SK-N-SH treated with all-trans-retinoic acid at 6 μM for 48 hours (cell line): ENCODE measurements around the gene LHFPL6.

Experiments used
- ATAC-seq: fragments of 200-7000 bp; cut with Tn5 transposase; 3 replicates; pipeline ENCODE4 v1.9.1; 2020; ENCODE audit warnings: mild to moderate bottlenecking, moderate library complexity
- ARNTL ChIP-seq: fragments of 450-650 bp; formaldehyde crosslinking; IDR thresholded peaks from 2 replicates; pipeline ENCODE4 v1.5.0; 2020; ENCODE audit warnings: low read depth, mild to moderate bottlenecking, moderate library complexity, borderline replicate concordance
- BACH2 ChIP-seq: fragments of 250-450 bp; sonication (Bioruptor Pico); IDR thresholded peaks from 2 replicates; pipeline ENCODE4 v1.9.0; 2021; ENCODE audit warnings: mild to moderate bottlenecking, borderline replicate concordance
- CREB5 ChIP-seq: fragments of 250-450 bp; sonication (Bioruptor Pico); IDR thresholded peaks from 2 replicates; pipeline ENCODE4 v1.5.1; 2020; ENCODE audit warnings: low read depth, mild to moderate bottlenecking, moderate library complexity
- CSRNP3 ChIP-seq: fragments of 250-450 bp; sonication (Bioruptor Pico); IDR thresholded peaks from 2 replicates; pipeline ENCODE4 v1.5.1; 2021; ENCODE audit warnings: mild to moderate bottlenecking, moderate library complexity
- ESRRG ChIP-seq: fragments of 250-450 bp; sonication (Bioruptor Pico); IDR thresholded peaks from 2 replicates; pipeline ENCODE4 v1.6.1; 2021; ENCODE audit warnings: mild to moderate bottlenecking
- GLIS3 ChIP-seq: fragments of 250-450 bp; sonication (Bioruptor Pico); IDR thresholded peaks from 2 replicates; pipeline ENCODE4 v1.5.0; 2020; ENCODE audit warnings: mild to moderate bottlenecking, moderate library complexity
- ISL1 ChIP-seq: fragments of 250-450 bp; sonication (Bioruptor Pico); IDR thresholded peaks from 2 replicates; pipeline ENCODE4 v2.1.2; 2022; ENCODE audit warnings: mild to moderate bottlenecking, moderate library complexity
- OSR1 ChIP-seq: fragments of 250-450 bp; sonication (Bioruptor Pico); IDR thresholded peaks from 2 replicates; pipeline ENCODE4 v1.8.0; 2022; ENCODE audit warnings: moderate library complexity, mild to moderate bottlenecking, inconsistent platforms
- PATZ1 ChIP-seq: fragments of 250-450 bp; sonication (Bioruptor Pico); IDR thresholded peaks from 2 replicates; pipeline ENCODE4 v1.8.0; 2020; ENCODE audit warnings: mild to moderate bottlenecking, moderate library complexity, borderline replicate concordance
- PPARA ChIP-seq: fragments of 250-450 bp; sonication (Bioruptor Pico); IDR thresholded peaks from 2 replicates; pipeline ENCODE4 v1.5.0; 2020; ENCODE audit warnings: mild to moderate bottlenecking, borderline replicate concordance
- RARB ChIP-seq: fragments of 250-450 bp; sonication (Bioruptor Pico); IDR thresholded peaks from 2 replicates; pipeline ENCODE4 v1.8.0; 2021; ENCODE audit warnings: mild to moderate bottlenecking, moderate library complexity
- SNAI2 ChIP-seq: fragments of 250-450 bp; sonication (Bioruptor Pico); IDR thresholded peaks from 2 replicates; pipeline ENCODE4 v1.5.0; 2020; ENCODE audit warnings: mild to moderate bottlenecking, moderate library complexity
- TCF4 ChIP-seq: fragments of 250-450 bp; sonication (Bioruptor Pico); IDR thresholded peaks from 2 replicates; pipeline ENCODE4 v1.8.0; 2021; ENCODE audit warnings: mild to moderate bottlenecking, moderate library complexity, borderline replicate concordance
- TOX ChIP-seq: fragments of 250-450 bp; sonication (Bioruptor Pico); IDR thresholded peaks from 2 replicates; pipeline ENCODE4 v1.8.0; 2021; ENCODE audit warnings: mild to moderate bottlenecking, moderate library complexity, borderline replicate concordance
- TSHZ2 ChIP-seq: fragments of 250-450 bp; sonication (Bioruptor Pico); IDR thresholded peaks from 2 replicates; pipeline ENCODE4 v1.5.0; 2020; ENCODE audit warnings: mild to moderate bottlenecking, moderate library complexity
- ZC3H10 ChIP-seq: fragments of 250-450 bp; sonication (Bioruptor Pico); IDR thresholded peaks from 2 replicates; pipeline ENCODE4 v1.5.1; 2021; ENCODE audit warnings: mild to moderate bottlenecking, moderate library complexity
- ZFP3 ChIP-seq: fragments of 250-450 bp; sonication (Bioruptor Pico); IDR thresholded peaks from 2 replicates; pipeline ENCODE4 v1.5.0; 2020; ENCODE audit warnings: mild to moderate bottlenecking, moderate library complexity
- ZFP30 ChIP-seq: fragments of 450-650 bp; formaldehyde crosslinking; IDR thresholded peaks from 2 replicates; pipeline ENCODE4 v1.5.0; 2022; ENCODE audit warnings: mild to moderate bottlenecking, moderate library complexity
- ZNF565 ChIP-seq: fragments of 450-650 bp; formaldehyde crosslinking; conservative IDR thresholded peaks from 2 replicates; pipeline ENCODE4 v1.5.0; 2020; ENCODE audit warnings: low read depth, mild to moderate bottlenecking, moderate library complexity
- ZNF70 ChIP-seq: fragments of 450-650 bp; formaldehyde crosslinking; IDR thresholded peaks from 2 replicates; pipeline ENCODE4 v1.5.0; 2020; ENCODE audit warnings: mild to moderate bottlenecking, moderate library complexity
- ZNF8 ChIP-seq: fragments of 450-650 bp; formaldehyde crosslinking; IDR thresholded peaks from 2 replicates; pipeline ENCODE4 v1.5.0; 2020; ENCODE audit warnings: mild to moderate bottlenecking, moderate library complexity

LHFPL6 gene

GRCh38 chr13:39524795-39525194 is 78.2 kb downstream of the LHFPL6 start:
- no peak for ATAC-seq
- TF ChIP-seq ISL1 (CRISPR knock-in tag) (no peak), TOX (no peak), TCF4 (CRISPR knock-in tag) (no peak), ZNF70 (CRISPR knock-in tag) (no peak), CSRNP3 (CRISPR knock-in tag) (no peak), BACH2 (CRISPR knock-in tag) (no peak), PATZ1 (CRISPR knock-in tag) (no peak), SNAI2 (CRISPR knock-in tag) (no peak), PPARA (no peak), ZC3H10 (CRISPR knock-in tag) (no peak), GLIS3 (no peak), TSHZ2 (CRISPR knock-in tag) (no peak), RARB (CRISPR knock-in tag) (no peak), ZFP30 (CRISPR knock-in tag) (no peak), OSR1 (CRISPR knock-in tag) (no peak), CREB5 (no peak)

- ATAC-seq, result no peak
- no peak for TF ChIP-seq CSRNP3 (CRISPR knock-in tag)
Measured at GRCh38 chr13:39522329-39522728, 80.7 kb downstream of the LHFPL6 start.

GRCh38 chr13:39521701-39522100 is 81.3 kb downstream of the LHFPL6 start:
- ATAC-seq, result no peak
- TF ChIP-seq ZNF70 (CRISPR knock-in tag), result no peak
- TF ChIP-seq SNAI2 (CRISPR knock-in tag), result no peak
- TF ChIP-seq PATZ1 (CRISPR knock-in tag), result no peak
- TF ChIP-seq CREB5, result no peak
- no peak for TF ChIP-seq ESRRG
- TF ChIP-seq ZC3H10 (CRISPR knock-in tag), result no peak
- TF ChIP-seq ZNF8 (CRISPR knock-in tag), result no peak
- no peak for TF ChIP-seq ARNTL (CRISPR knock-in tag)
- no peak for TF ChIP-seq GLIS3
- no peak for TF ChIP-seq ZFP3 (CRISPR knock-in tag)
- TF ChIP-seq OSR1 (CRISPR knock-in tag), result no peak
- TF ChIP-seq TSHZ2 (CRISPR knock-in tag), result no peak
- no peak for TF ChIP-seq PPARA
- no peak for TF ChIP-seq ZNF565 (CRISPR knock-in tag)
- TF ChIP-seq TOX, result no peak
- TF ChIP-seq TCF4 (CRISPR knock-in tag), result no peak
- no peak for TF ChIP-seq BACH2 (CRISPR knock-in tag)
